Neuronal stem cell (in vitro differentiated cells): ENCODE data around the gene MAU2.

Experiments
- DNase-seq: peaks from one replicate; pipeline ENCODE4 v3.0.0-alpha.2; 2013; ENCODE audit warnings: low spot score
- H2AFZ ChIP-seq: one replicate; pipeline ENCODE4 v1.6.1; 2013; ENCODE audit warnings: mild to moderate bottlenecking, low read length, inconsistent platforms
- H2AK5ac ChIP-seq: 2 replicates; pipeline ENCODE4 v1.6.1; 2013; ENCODE audit warnings: low read depth, mild to moderate bottlenecking, inconsistent platforms, low read length, moderate library complexity, mixed read lengths
- H2BK120ac ChIP-seq: 2 replicates; pipeline ENCODE4 v1.6.1; 2013; ENCODE audit warnings: low read depth, mild to moderate bottlenecking, inconsistent platforms, low read length, moderate library complexity, mixed read lengths
- H2BK12ac ChIP-seq: one replicate; pipeline ENCODE4 v1.6.1; 2013; ENCODE audit warnings: low read length, inconsistent platforms
- H2BK15ac ChIP-seq: 2 replicates; pipeline ENCODE4 v1.6.1; 2013; ENCODE audit warnings: mild to moderate bottlenecking, low read length, inconsistent platforms, mixed read lengths
- H2BK5ac ChIP-seq: one replicate; pipeline ENCODE4 v1.6.1; 2013; ENCODE audit warnings: inconsistent platforms, mild to moderate bottlenecking, low read length, moderate library complexity
- H3K14ac ChIP-seq: one replicate; pipeline ENCODE4 v1.6.1; 2013; ENCODE audit warnings: low read length, inconsistent platforms
- H3K18ac ChIP-seq: 2 replicates; pipeline ENCODE4 v1.6.1; 2013; ENCODE audit warnings: low read length, inconsistent platforms
- H3K23ac ChIP-seq: 2 replicates; pipeline ENCODE4 v1.6.1; 2013; ENCODE audit warnings: low read depth, mild to moderate bottlenecking, mixed read lengths, low read length, inconsistent platforms; ENCODE audit not compliant: poor library complexity
- H3K27ac ChIP-seq: replicated peaks from 3 replicates; pipeline ENCODE4 v1.5.1; 2013; ENCODE audit warnings: low read length, inconsistent platforms
- H3K27me3 ChIP-seq, 3 experiments: 2 replicates each; pipeline ENCODE4 v1.6.1; 2013; ENCODE audit warnings: low read length in 3 of 3, mild to moderate bottlenecking in 2 of 3, inconsistent platforms in 1 of 3, low read depth in 1 of 3, mixed read lengths in 1 of 3, moderate library complexity in 1 of 3; ENCODE audit not compliant: control insufficient read depth in 3 of 3, insufficient read depth in 3 of 3
- H3K36me3 ChIP-seq, 2 donors: replicated peaks in 1 of 2; 2 replicates each; pipeline ENCODE4 v1.6.1; 2013; ENCODE audit warnings: low read length in 2 of 2; ENCODE audit not compliant: control insufficient read depth in 2 of 2, insufficient read depth in 2 of 2
- H3K4ac ChIP-seq: 2 replicates; pipeline ENCODE4 v1.6.1; 2013; ENCODE audit warnings: inconsistent platforms, mild to moderate bottlenecking, low read length, moderate library complexity
- H3K4me1 ChIP-seq, 2 donors: 1 replicate in 1 of 2; 2 replicates in 1 of 2; pipeline ENCODE4 v1.6.1; 2013; ENCODE audit warnings: low read length in 2 of 2, low read depth in 1 of 2; ENCODE audit not compliant: control insufficient read depth in 2 of 2, insufficient read depth in 1 of 2
- H3K4me2 ChIP-seq: one replicate; pipeline ENCODE4 v1.6.1; 2013; ENCODE audit warnings: mild to moderate bottlenecking, low read length, inconsistent platforms; ENCODE audit not compliant: insufficient read depth, poor library complexity, severe bottlenecking
- H3K4me3 ChIP-seq, 2 donors: 2 replicates each; pipeline ENCODE4 v1.5.1; 2013; ENCODE audit warnings: low read length in 2 of 2, mild to moderate bottlenecking in 2 of 2, inconsistent platforms in 1 of 2, moderate library complexity in 1 of 2
- H3K79me1 ChIP-seq: one replicate; pipeline ENCODE4 v1.6.1; 2013; ENCODE audit warnings: low read depth, mild to moderate bottlenecking, inconsistent platforms, low read length, moderate library complexity
- H3K9ac ChIP-seq: one replicate; pipeline ENCODE4 v1.6.1; 2013; ENCODE audit warnings: mild to moderate bottlenecking, low read depth, low read length, inconsistent platforms; ENCODE audit not compliant: poor library complexity
- H3K9me3 ChIP-seq, 2 donors: replicated peaks in 1 of 2; 2 replicates each; pipeline versions ENCODE3 to v1.6.1; 2013; ENCODE audit warnings: low read length in 2 of 2, mild to moderate bottlenecking in 2 of 2, inconsistent platforms in 1 of 2, low read depth in 1 of 2, mixed read lengths in 1 of 2, moderate library complexity in 1 of 2; ENCODE audit not compliant: control insufficient read depth in 2 of 2, insufficient read depth in 1 of 2
- H4K8ac ChIP-seq: one replicate; pipeline ENCODE4 v1.6.1; 2013; ENCODE audit warnings: low read depth, mild to moderate bottlenecking, inconsistent platforms, low read length, moderate library complexity
- H4K91ac ChIP-seq: one replicate; pipeline ENCODE4 v1.6.1; 2013; ENCODE audit warnings: low read length, low read depth, mild to moderate bottlenecking, inconsistent platforms; ENCODE audit not compliant: poor library complexity
- WGBS, 2 donors: extraction: QIAGEN DNeasy Blood & Tissue Kit; methylation state at CpG; one replicate each; pipeline ENCODE4 v1.1.7; 2013; ENCODE audit warnings: missing lambda C conversion rate in 2 of 2, mixed read lengths in 1 of 2; ENCODE audit not compliant: insufficient read length in 2 of 2, insufficient replicate concordance in 1 of 2; ENCODE audit errors: extremely low coverage in 2 of 2; 5-methylcytosine and 5-hydroxymethylcytosine counted together

The MAU2 gene

DNA sequence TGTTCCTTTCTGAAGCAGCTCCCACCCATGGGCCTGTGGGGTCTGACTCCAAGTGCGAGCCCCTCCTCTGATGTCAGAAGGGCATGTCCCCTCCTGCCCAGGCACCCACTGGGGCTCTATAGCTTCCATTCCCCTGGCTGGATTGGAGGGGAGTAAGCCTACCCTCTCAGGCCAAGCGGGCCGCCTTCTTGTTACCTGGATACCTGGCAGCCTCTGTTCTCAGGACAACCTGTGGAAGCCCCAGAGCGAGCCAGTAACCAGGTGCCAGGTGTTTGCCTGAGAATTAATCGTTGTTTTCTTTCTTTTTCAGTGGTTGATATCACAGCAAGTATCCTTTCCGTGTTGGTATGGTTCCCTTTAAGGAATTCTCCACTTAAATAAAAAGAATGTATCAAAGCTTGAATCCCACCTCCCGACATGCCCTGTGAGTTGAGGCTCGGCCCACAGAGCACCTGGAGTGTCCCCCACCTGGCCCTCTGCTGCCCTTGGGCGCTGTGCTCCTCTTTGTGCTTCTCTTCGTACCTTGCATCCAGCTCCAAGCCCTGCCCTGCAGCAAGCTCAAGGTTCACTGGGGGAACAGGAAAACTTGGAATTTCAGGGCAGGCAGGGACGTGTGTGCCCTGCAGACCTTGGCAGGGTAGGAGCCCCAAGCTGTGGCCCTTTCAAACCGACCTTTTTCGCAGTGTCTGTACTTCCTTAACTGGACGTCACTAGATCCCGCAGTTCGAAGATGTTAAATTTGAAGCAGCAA, 15.0 kb downstream of the MAU2 start:
- H3K27ac ChIP-seq, result no peak overlapping the region
- H2BK12ac ChIP-seq, result no peak overlapping the region
- H3K4me1 ChIP-seq, result no peaks in the 10 kb centered on the region
- H4K8ac ChIP-seq, result no peak overlapping the region
- H3K36me3 ChIP-seq, result peaks cover 42 to 91% of the 10 kb centered on the region in 2 donors
- no CpG with 5 or more reads among the region's 16 CpGs for WGBS, 2 donors
- H3K27me3 ChIP-seq, result no peaks in the 10 kb centered on the region
- no peak overlapping the region for H2AK5ac ChIP-seq
- peaks cover 28% of the 10 kb centered on the region for H3K79me1 ChIP-seq
- H4K91ac ChIP-seq, result no peak overlapping the region
- no peak overlapping the region for H3K4me3 ChIP-seq
- no peak overlapping the region for H3K18ac ChIP-seq
- peak overlapping the region; percentile 66 for H2BK5ac ChIP-seq
- no peaks in the 10 kb centered on the region for H3K9me3 ChIP-seq
- H3K4ac ChIP-seq, result no peak overlapping the region
- H2AFZ ChIP-seq, result no peak overlapping the region
- H3K9ac ChIP-seq, result peak overlapping the region; percentile 60
- no peak overlapping the region for H2BK120ac ChIP-seq
- no peak overlapping the region for H3K14ac ChIP-seq
- H3K4me2 ChIP-seq, result no peak overlapping the region
- no peak overlapping the region for H2BK15ac ChIP-seq
- H3K23ac ChIP-seq, result peak overlapping the region; percentile 55
- no peak for DNase-seq

DNA sequence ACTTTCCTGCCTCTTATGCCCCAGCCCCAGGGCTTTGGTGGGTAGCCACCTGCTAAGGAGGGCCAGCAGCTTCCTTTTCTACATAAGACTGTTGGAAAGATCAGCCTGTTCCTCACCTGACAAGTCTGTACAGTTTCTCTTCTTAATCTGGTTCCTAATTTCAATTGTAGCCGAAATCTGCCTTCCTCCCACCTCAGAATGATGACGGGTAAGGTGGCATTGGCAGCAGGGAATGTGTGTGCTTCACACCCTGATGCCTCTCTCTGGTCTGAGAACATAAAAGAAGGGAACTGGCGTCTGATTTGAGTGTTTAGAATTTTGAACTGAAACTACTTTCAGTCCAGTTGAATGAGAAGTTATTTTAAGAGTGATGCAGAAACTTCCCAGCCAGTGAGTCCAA, 16.0 kb downstream of the MAU2 start:
- no peak overlapping the region for H2AK5ac ChIP-seq
- no peaks in the 10 kb centered on the region for H3K4me1 ChIP-seq
- no peak overlapping the region for H3K27ac ChIP-seq
- DNase-seq, result no peak
- H3K27me3 ChIP-seq, result no peaks in the 10 kb centered on the region
- no peak overlapping the region for H3K4ac ChIP-seq
- no peak overlapping the region for H3K4me2 ChIP-seq
- no CpG with 5 or more reads among the region's 3 CpGs for WGBS, 2 donors
- H2BK12ac ChIP-seq, result no peak overlapping the region
- H3K79me1 ChIP-seq, result peaks cover 29% of the 10 kb centered on the region
- no peak overlapping the region for H3K9ac ChIP-seq
- no peak overlapping the region for H2BK5ac ChIP-seq
- no peak overlapping the region for H4K8ac ChIP-seq
- peaks cover 48 to 91% of the 10 kb centered on the region in 2 donors for H3K36me3 ChIP-seq
- no peak overlapping the region for H4K91ac ChIP-seq
- no peak overlapping the region for H3K18ac ChIP-seq
- no peak overlapping the region for H3K4me3 ChIP-seq
- H2BK15ac ChIP-seq, result no peak overlapping the region
- H3K9me3 ChIP-seq, result no peaks in the 10 kb centered on the region
- H2BK120ac ChIP-seq, result no peak overlapping the region
- no peak overlapping the region for H2AFZ ChIP-seq
- no peak overlapping the region for H3K23ac ChIP-seq
- no peak overlapping the region for H3K14ac ChIP-seq

DNA sequence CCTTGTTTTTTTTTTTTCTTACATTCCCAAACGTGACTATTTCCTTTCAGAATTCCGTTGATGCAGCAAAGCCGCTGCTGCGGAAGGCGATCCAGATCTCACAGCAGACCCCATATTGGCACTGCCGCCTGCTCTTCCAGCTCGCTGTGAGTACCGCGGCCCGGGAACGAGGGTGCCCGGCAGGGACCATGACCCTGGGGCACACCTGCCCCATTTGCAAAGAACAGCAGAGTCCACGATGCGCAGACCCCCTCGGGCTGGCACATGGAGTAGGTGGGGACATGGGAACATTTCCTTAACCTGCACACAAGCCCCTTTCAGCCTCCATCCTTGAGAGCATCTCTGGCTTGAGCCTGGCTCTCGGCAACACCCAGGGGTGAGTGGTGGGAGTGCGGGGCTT, 16.5 kb downstream of the MAU2 start:
- no peak overlapping the region for H4K8ac ChIP-seq
- H3K14ac ChIP-seq, result no peak overlapping the region
- no peak overlapping the region for H3K27ac ChIP-seq
- no peaks in the 10 kb centered on the region for H3K9me3 ChIP-seq
- no peak overlapping the region for H2BK12ac ChIP-seq
- H2AK5ac ChIP-seq, result no peak overlapping the region
- H2BK120ac ChIP-seq, result no peak overlapping the region
- no peak overlapping the region for H3K4me3 ChIP-seq
- peaks cover 49 to 91% of the 10 kb centered on the region in 2 donors for H3K36me3 ChIP-seq
- no peak overlapping the region for H3K18ac ChIP-seq
- peaks cover 28% of the 10 kb centered on the region for H3K79me1 ChIP-seq
- H2BK5ac ChIP-seq, result no peak overlapping the region
- H3K9ac ChIP-seq, result no peak overlapping the region
- no peaks in the 10 kb centered on the region for H3K27me3 ChIP-seq
- H2BK15ac ChIP-seq, result no peak overlapping the region
- no peak overlapping the region for H2AFZ ChIP-seq
- no peak for DNase-seq
- no peak overlapping the region for H3K4ac ChIP-seq
- H3K4me1 ChIP-seq, result no peaks in the 10 kb centered on the region
- H3K23ac ChIP-seq, result no peak overlapping the region
- H4K91ac ChIP-seq, result no peak overlapping the region
- no CpG with 5 or more reads among the region's 17 CpGs for WGBS, 2 donors
- no peak overlapping the region for H3K4me2 ChIP-seq

DNA sequence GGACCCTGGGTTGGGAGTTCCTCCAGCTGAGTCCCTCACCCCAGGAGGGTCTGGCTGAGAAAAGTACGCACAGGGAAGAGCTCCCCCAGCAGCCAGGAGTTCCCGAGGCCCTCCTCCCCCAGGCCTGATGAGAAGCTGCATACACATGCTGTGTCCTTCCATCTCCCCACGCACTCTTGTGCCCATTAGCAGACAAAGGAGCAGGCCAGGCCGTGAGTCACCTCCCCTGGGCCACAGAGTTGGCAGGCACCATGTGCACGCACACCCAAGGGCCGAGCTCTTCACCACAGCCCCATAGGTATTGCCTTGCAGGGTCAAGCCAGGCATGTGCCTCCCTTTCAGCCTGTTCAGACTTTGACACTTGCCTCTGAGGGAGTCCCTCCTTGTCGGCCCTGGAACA, 17.5 kb downstream of the MAU2 start:
- H3K27me3 ChIP-seq, result no peaks in the 10 kb centered on the region
- peaks cover 51 to 91% of the 10 kb centered on the region in 2 donors for H3K36me3 ChIP-seq
- H4K8ac ChIP-seq, result no peak overlapping the region
- H3K79me1 ChIP-seq, result peaks cover 24% of the 10 kb centered on the region
- no peak overlapping the region for H3K14ac ChIP-seq
- no peaks in the 10 kb centered on the region for H3K9me3 ChIP-seq
- H2AK5ac ChIP-seq, result no peak overlapping the region
- no peak overlapping the region for H3K4ac ChIP-seq
- no peak overlapping the region for H3K4me3 ChIP-seq
- H4K91ac ChIP-seq, result no peak overlapping the region
- H2BK15ac ChIP-seq, result no peak overlapping the region
- H3K23ac ChIP-seq, result no peak overlapping the region
- H3K9ac ChIP-seq, result peak overlapping the region; percentile 15
- H3K27ac ChIP-seq, result no peak overlapping the region
- H2AFZ ChIP-seq, result no peak overlapping the region
- H2BK12ac ChIP-seq, result no peak overlapping the region
- WGBS, 2 donors, result no CpG with 5 or more reads among the region's 7 CpGs
- H3K4me1 ChIP-seq, result no peaks in the 10 kb centered on the region
- H3K18ac ChIP-seq, result no peak overlapping the region
- H2BK120ac ChIP-seq, result no peak overlapping the region
- H3K4me2 ChIP-seq, result no peak overlapping the region
- DNase-seq, result no peak
- H2BK5ac ChIP-seq, result peak overlapping the region; percentile 4
